Activated T-helper 2 cell treated with anti-CD3 and anti-CD28 coated beads, Interferon-gamma antibody, Interleukin-2, Interleukin-4, amounts not matched to agents 10 μg/mL and 5 μg/mL and 100 μg/mL, durations not matched to agents 14 hours and 24 hours and 36 hours (primary cell): ENCODE measurements around the gene YARS2. TPM values are rescaled to one million over a fixed set of nuclear protein-coding genes. Genes with fewer than 3 reads are reported as not detected.
"Not testable (repeated sequence)": the region's sequence is repeated elsewhere in the genome, so short reads cannot be mapped to it uniquely, and the experiment has no call there.

Experiments used
- DNase-seq: peaks from one replicate; pipeline ENCODE4 v3.0.0; 2021; ENCODE audit warnings: low spot score
- H3K27ac Mint-ChIP-seq: one replicate; pipeline ENCODE4 v1.8.0; 2021; ENCODE audit warnings: mixed read lengths
- H3K27me3 Mint-ChIP-seq: one replicate; pipeline ENCODE4 v1.8.0; 2021; ENCODE audit warnings: low read depth, mixed read lengths
- H3K36me3 Mint-ChIP-seq: one replicate; pipeline ENCODE4 v1.8.0; 2021; ENCODE audit warnings: low read depth, mixed read lengths
- H3K4me1 Mint-ChIP-seq: one replicate; pipeline ENCODE4 v1.8.0; 2021; ENCODE audit warnings: low read depth, mixed read lengths
- H3K4me3 Mint-ChIP-seq: one replicate; pipeline ENCODE4 v1.8.0; 2021; ENCODE audit warnings: low read depth, mild to moderate bottlenecking, moderate library complexity, mixed read lengths
- H3K9me3 Mint-ChIP-seq: one replicate; pipeline ENCODE4 v1.8.0; 2021; ENCODE audit warnings: mixed read lengths
- intact Hi-C: fragments of 100-400 bp; cut with micrococcal nuclease; formaldehyde crosslinking; loops from one replicate; pipeline ENCODE4 v1.15.1; 2023
- total RNA-seq: library from RNA; stranded (reverse); gene quantifications from 2 replicates; pipeline ENCODE4 v1.2.3, GENCODE V29; 2022

The YARS2 gene
- total RNA-seq, 1 donor from 2014 or later, result 30.3 TPM

DNA sequence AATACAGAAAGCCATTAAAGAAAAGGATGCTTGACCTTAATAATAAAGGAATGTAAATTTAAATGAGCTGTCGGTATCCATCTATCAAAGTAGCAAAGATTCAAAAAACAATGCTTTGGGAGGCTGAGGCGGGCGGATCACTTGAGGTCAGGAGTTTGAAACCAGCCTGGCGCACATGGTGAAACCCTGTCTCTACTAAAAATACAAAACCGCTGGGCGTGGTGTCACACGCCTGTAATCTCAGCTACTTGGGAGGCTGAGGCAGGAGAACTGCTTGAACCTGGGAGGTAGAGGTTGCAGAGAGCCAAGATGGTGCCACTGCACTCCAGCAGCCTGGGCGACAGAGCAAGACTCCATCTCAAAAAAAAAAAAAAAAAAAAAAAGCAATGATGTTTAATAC is 56.3 kb downstream of the YARS2 start:
- H3K4me3 Mint-ChIP-seq, H3K27me3 Mint-ChIP-seq, DNase-seq, H3K27ac Mint-ChIP-seq, intact Hi-C loops: not testable (repeated sequence)
- Mint-ChIP-seq H3K9me3 (peaks cover 15% of the 10 kb centered on the region), H3K4me1 (peaks cover 33% of the 10 kb centered on the region), H3K36me3 (peaks cover 41% of the 10 kb centered on the region)

DNA sequence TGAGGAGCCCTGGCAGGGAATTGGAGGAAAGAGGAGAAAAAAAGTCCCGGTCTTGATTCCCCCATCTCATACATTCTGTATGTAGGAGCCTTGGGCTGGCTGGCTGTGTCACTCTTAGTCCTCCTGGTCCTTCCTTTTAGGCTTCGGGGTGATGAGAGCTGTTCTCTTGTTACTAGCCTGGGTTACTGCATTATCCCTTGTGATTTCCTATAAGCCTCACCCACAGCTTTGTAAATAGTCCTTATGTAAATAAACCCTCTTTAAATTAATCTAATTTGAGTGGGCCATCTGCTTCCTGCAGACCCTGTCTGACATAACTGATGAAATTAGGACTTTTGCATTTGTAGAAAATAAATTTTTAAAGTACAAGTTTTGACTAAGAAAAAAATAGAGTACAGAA is 57.4 kb downstream of the YARS2 start:
- DNase-seq, result no peak
- Mint-ChIP-seq H3K9me3 (peaks cover 16% of the 10 kb centered on the region), H3K27me3 (no peaks in the 10 kb centered on the region), H3K4me1 (peaks cover 37% of the 10 kb centered on the region), H3K27ac (no peak overlapping the region), H3K36me3 (peaks cover 49% of the 10 kb centered on the region), H3K4me3 (no peak overlapping the region)
- intact Hi-C loops, result no loop called here

DNA sequence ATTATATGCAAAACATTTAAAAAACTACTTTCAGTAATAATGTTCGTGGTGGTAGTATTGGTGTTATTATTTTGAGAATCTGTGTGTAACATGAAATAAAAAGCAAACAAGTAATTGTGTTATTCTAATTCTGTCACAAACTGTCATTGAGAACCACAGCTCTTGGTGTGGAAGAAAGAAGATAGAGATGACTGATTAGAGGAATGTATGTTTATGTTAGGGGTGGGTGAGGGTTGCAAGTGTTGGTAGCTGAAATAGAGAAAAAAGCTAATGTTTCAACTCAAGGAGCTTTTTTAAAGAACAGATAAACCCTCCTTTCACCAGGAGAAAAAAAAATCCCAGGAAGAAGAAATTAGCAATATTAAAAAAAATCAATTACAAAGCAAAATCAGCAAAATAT is 58.3 kb downstream of the YARS2 start:
- Mint-ChIP-seq H3K27ac (no peak overlapping the region), H3K4me3 (no peak overlapping the region), H3K4me1 (peaks cover 38% of the 10 kb centered on the region), H3K36me3 (peaks cover 41% of the 10 kb centered on the region), H3K27me3 (no peaks in the 10 kb centered on the region), H3K9me3 (peaks cover 16% of the 10 kb centered on the region)
- DNase-seq, result no peak
- intact Hi-C loops, result no loop called here

Other genes with a start within 250 kb of the YARS2 start
- gene DNM1L, start 76.6 kb downstream of the YARS2 start, total RNA-seq, result 97.5 and 108 TPM in 2 replicates
- 0.11 TPM in 1 of 2 replicates, not detected in the other for gene PKP2, start 140.9 kb upstream of the YARS2 start, total RNA-seq